Iris pigment epithelial cell (primary cell): ENCODE measurements around the gene ZNF775.

Experiments used
- DNase-seq: peaks from one replicate; pipeline ENCODE4 v3.0.0-alpha.2; 2011; ENCODE audit warnings: low read depth

Gene ZNF775

DNA sequence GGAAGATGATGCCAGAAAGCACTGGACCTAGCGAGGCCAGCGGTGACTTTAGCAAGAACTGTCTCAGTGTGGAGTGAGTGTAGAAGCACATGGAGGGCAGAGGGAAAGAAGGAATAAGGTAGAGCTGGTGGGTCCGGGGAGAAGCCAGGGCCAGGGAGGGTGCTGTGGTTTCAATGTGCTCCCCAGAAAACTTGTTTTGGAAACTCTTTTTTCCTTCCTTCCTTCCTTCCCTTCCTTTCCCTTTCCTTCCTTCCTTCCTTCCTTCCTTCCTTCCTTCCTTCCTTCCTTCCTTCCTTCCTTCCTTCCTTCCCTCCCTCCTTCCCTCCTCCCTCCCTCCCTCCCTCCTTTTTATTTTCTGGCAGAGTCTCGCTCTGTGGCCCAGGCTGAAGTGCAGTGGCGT is 32.2 kb upstream of the ZNF775 start:
- DNase-seq, result no peak

DNA sequence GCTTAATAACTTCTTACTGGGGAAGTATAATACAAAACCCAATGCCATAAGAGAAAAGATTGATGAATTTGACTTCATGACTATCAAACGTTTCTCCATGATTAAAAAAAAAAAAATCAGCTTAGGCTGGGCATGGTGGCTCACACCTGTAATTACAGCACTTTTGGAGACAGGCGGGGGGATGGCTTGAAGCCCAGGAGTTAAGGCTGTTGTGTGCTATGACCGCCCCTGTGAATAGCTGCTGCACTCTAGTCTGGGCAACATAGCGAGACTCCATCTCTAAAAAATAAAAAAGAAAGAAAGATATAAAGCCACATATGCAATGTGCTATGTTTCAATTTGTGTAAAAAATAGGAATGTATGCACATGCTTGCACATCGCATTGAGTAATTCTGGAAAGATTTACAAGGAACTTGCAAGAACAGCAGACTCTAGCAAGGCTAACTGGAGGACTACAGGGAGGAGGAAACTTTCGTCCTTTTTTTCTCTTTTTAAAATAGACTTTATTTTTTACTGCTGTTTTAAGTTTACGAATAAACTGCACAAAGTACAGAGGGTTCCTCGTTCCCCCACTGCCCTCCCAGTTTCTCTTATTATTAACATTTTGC is 27.4 kb upstream of the ZNF775 start:
- peak; percentile 25 for DNase-seq

DNA sequence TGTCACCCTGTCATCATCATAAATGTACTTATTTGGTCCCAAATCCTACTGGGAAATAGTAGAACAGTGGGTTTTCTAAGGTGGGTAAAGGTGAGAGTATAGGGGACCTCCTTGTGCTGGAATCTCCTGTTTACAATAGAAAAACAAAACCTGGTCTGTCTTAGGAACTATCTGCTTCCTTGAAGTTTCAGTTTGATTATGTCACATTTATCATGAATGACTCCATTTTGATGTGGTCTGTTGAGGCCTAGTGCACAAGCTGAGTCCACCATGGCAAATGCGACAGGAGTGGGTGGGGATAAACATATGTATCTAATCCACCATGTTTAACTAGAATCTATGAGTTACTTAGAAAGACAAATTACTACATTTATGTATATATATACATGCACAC is 23.5 kb upstream of the ZNF775 start:
- DNase-seq, result no peak

DNA sequence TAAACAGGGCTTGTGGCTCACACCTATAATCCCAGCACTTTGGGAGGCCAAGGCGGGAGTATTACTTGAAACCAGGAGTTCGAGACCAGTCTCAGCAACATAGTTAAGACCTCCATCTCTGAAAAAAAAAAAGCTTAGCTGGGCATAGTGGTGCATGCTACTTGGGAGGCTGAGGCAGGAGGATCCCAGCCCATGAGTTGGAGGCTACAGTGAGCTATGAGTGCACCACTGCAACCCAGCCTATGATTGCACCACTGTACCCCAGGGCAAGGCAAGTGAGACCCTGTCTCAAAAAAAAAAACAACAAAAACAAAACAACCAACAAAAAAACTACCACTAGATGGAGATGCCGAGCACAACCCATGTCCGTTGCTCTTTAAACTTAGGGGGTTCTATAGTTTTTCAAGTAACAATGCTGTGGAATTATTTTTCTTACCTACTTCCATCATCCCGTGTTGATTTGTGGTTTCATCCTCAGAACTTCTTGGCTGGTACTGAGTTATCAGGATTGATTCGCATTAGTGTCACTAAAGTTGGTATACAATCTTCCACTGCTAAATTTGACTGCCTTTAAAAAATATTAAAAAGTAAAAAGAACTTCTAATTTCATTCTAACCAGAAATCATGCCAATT is 22.7 kb upstream of the ZNF775 start:
- DNase-seq, result peak; percentile 24

DNA sequence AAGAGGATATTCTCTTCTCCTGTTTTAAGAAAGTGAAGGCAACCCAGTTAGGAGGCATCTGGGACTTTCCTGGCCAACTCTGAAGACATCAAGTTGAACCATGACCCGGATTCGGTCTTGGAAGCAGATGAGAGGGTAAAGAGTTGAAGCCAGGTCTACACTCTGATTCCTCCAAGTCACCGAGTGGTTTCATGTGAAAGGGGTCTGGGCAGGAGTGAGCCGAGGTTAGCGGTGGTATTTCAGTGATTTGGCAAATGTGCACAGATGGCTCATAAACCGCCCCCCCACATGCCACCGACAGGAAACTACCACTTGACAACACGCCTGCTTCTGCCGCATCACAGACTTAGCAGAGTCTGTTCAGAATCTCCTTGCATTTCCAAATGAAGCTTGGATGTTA is 21.9 kb upstream of the ZNF775 start:
- DNase-seq, result no peak

DNA sequence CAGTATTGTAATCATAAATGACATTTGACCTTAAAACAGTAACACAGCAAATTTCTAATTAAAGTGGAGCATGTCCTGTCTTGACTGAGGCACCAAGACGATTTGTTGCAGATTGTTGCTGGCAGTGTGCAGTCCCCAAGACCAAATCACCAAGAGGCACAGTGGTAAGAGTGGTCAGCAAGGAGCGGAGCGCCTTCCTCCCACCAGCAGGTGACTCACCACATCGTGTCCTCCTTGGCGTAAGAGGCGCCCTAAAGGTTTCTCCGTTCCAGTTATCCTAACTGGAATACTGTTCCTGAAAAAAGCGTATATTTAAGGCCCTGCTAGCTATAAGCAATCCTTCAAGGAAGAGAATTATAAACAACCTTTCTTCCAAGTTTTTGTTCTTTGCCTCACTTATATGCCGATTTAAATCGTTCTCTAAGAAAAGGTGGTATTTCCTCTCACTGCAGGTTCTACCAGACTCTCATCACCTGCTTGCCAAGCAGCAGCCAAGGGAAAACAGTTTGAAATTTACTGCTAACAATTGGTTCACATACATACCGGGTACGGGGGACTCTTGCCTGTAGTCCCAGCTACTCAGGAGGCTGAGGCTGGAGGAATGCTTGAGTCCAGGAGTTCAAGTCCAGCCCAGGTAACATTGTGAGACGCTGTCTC is 21.2 kb upstream of the ZNF775 start:
- DNase-seq, result no peak

DNA sequence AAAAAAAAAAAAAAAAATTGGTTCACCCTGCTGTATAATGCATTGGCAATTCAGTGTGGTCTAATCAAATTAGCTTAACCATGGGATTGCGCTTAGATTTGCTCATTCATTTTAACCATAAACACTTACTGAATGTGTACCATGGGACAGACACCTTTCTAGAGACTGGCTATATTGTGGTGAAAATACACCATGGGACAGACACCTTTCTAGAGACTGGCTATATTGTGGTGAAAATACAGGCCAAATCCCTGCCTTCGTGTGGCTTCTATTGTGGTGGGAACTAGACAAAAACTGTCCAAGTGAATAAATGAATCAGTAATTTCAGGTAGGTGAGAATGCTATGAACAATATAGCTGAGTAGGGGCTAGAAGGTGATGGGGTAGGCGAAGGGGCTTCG is 20.7 kb upstream of the ZNF775 start:
- no peak for DNase-seq

DNA sequence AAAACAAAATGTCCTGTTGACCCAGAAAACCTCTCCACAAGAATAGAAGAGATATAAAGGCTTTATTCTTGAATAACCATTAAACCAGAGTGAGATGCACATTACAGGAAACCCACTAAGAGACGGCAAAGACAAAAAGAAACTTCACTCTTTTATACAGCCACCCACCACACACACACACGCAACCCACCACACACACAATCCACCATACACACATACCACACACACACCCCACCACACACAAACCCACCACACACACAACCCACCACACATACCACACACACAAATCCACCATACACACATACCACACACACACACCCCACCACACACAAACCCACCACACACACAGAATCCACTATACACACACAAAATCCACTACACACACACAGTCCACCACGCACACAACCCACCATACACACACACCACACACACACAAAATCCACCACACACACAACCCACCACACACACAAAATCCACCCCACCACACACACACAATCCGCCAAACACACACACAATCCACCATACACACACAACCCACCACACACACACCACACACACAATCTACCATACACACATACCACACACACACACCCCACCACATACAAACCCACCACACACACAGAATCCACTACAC is 20.0 kb upstream of the ZNF775 start:
- DNase-seq, result no peak

DNA sequence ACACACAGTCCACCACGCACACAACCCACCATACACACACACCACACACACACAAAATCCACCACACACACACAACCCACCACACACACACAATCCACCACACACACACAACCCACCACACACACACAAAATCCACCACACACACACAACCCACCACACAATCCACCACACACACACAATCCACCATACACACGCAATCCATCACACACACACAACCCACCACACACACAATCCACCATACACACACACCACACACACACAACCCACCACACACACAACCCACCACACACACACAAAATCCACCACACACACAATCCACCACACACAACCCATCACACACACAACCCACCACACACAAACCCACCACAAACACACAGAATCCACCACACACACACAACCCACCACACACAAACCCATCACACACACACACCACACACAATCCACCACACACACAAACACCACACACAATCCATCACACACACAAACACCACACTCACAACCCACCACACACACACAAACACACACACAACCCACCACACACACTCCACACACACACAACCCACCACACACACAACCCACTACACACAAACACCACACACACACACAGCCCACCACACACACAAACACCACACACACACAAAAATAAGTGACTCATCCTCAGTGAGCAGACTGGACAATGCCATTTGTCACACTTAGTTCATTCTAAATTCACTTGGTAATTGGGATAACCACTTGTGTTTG is 19.3 kb upstream of the ZNF775 start:
- DNase-seq, result no peak

DNA sequence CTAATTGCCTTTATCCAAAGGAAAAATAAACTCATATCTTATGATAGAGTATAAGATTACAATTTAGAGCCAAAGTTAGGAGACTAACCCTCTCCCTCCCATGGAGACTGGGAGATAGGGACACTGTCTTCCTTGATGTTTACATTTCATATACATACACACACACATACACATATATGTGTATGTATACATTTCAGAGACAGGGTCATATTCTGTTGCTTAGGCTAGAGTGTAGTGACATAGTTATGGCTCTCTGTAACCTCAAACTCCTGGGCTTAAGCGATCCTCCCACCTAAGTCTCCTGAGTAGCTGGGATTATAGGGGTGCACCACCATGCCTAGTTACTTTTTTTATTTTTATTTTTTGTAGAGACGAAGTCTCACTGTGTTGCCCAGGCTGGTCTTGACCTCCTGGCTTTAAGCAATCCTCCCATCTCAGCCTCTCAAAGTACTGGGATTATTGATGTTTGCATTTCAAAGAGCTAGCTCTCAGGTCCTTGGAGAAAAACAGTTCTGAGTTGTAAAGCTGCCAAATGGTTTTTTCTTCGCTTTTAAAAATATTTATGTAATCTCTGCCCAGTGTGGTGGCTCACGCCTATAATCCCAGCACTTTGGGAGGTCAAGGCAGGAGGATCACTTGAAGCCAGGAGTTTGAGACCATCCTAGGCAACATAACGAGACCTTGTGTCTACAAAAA is 18.6 kb upstream of the ZNF775 start:
- no peak for DNase-seq

DNA sequence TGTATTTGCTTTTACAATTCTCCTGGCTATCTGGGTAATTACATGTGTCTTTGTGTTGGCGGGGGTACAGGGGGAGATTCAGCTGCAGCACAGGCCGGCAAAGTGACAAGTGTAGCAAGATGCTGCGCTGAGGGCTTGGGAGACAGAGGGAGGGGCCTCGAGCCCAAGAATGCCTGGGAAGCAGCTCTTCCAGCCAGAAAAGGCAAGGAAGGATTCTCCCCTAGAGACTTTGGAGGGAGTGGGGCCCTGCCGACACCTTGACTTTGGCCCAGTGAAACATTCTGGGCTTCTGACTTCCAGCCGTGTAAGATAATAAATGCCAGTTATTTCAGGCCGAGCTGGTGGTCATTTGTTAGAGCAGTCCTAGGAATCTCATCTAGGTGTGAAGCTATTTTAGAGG is 17.7 kb upstream of the ZNF775 start:
- DNase-seq, result no peak

DNA sequence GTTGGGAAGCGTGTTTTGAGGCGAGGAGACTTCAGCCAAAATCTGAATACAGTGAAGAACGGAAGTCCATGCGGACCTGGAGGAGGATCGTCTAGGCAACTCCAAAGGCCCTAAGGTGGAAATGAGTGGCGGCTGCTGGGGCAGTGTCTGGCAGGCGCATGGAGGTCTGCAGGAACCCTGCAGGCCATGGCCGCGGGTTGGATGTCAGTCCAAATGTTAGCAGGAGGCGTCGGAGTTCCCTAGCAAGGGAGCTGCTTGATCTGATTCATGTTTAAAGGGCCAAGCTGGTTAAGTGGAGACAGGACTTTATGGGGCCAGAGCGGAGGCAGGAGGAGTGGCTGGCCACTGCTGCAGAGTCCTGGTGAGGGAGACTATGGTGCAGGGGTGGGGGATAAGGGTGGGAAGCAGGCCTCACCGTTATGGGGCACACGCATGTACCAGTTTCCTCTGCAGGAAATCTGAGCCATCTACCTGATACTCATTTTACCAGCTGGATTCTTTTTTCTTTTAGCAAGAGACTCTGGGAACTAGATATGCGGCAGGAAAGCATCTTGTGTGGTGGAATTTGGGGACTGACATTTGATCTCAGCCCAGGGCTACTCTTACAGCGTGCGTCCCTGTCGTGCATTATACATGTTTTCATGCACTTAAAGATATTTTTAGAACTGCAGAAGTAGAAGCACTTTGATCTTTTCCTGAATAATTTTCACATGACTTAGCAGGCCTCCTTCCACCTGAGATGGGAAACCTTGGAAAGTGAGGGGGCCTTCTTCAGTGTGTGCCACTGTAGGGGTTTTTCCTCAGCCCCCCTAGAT is 17.1 kb upstream of the ZNF775 start:
- DNase-seq, result no peak

DNA sequence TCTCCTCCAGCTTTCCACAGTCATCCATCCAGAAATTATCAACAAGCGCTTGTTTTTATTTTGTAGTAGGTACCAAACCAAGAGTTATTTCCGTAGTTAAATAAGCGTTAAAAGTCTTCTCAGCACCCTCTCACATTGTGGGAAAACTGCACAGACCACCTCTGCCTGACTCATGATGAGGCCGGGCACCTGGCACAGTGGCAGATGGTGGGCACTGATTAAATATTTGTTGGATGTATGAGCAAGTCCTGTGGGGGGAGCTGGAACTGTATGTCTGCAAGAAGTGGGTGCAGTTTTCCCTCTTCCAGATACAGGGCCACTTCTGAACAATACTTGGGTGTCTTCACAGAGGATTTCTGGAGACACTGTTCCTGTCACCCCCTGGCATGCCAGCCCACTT is 15.8 kb upstream of the ZNF775 start:
- DNase-seq, result no peak

DNA sequence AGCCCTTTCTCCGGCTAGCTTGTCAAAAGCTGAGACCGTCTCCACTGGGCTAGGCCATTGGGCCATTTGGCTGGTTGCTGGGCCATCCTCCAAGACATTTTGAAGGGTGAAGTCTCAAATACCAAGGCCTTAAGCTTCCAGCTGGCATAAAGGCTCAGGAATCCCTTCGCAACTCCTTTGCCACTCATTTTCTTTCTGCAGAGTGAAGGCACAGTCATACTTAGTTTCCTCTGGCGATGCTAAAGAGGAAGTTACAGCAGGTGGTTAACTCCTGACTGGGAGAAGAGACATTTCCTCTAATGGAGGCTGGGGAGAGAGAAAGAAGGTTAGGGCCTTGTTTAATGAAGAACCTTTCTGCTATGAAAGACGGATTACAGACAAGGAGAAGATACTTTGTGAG is 15.3 kb upstream of the ZNF775 start:
- no peak for DNase-seq

DNA sequence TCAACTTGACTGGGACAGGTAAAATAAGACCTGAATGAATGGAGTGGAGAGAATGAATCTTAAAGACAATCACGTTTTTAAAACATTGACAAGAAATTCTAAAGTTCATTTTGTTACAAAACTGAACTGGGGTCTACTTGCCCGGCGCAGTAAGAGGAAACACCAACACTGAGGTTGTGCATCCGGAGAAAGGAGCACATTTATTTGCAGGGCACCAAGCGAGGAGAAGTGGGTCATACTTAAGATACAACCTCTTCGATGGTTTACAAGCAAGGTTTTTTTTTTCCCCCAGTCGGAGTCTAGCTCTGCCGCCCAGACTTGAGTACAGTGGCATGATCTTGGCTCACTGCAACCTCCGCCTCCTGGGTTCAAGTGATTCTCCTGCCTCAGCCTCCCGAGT is 13.9 kb upstream of the ZNF775 start:
- no peak for DNase-seq

DNA sequence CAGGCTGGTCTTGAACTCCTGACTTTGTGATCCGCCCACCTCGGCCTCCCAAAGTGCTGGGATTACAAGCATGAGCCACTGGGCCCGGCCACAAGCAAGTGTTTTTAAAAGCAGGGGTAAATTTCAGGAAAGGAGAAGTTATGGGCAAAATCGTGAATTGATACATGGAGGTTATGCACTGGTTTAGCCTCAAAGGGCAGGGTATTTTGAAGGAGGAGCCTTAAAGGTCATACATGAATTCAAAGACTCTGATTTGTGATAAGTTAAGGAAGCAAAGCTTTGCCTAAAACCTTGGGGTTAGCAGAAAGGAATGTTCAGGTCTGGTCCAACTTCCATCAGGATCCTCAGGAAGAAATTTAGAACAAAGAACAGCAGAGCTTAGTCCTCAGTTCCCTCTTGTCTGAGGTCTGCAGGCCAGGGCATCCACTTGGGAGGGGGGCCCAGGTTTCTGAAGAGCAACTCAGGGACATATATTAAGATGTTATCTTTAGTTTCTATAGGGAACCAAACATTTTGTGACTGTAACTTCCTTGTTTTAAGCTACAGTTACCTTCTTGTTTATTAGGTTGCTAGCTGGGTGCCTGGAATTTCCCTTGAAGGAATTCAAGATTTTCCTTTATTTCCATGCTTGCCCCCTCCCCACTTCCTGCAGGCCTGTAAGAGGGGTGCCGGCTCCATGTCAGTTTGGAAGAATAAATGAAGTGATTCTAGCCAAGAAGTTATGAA is 13.3 kb upstream of the ZNF775 start:
- DNase-seq, result no peak

DNA sequence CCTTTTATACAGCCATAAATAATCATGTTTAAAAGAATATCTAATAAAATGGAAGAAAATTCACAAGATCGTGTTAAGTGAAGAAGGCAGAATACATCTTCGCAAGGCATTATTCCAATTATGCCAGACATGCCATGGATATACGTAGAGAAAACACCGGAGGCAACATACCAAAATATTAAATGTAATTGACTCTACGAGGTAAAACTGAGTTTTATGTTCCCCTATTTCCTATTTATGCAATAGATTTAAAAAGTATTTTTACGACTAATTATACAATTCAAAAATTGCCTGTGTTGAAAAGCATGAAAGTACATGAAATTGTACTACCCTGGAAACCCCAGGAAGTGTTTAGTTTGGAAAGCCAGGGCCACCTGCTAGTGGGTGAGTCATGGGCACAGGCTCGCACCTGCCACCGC is 11.4 kb upstream of the ZNF775 start:
- peak; percentile 31 for DNase-seq

DNA sequence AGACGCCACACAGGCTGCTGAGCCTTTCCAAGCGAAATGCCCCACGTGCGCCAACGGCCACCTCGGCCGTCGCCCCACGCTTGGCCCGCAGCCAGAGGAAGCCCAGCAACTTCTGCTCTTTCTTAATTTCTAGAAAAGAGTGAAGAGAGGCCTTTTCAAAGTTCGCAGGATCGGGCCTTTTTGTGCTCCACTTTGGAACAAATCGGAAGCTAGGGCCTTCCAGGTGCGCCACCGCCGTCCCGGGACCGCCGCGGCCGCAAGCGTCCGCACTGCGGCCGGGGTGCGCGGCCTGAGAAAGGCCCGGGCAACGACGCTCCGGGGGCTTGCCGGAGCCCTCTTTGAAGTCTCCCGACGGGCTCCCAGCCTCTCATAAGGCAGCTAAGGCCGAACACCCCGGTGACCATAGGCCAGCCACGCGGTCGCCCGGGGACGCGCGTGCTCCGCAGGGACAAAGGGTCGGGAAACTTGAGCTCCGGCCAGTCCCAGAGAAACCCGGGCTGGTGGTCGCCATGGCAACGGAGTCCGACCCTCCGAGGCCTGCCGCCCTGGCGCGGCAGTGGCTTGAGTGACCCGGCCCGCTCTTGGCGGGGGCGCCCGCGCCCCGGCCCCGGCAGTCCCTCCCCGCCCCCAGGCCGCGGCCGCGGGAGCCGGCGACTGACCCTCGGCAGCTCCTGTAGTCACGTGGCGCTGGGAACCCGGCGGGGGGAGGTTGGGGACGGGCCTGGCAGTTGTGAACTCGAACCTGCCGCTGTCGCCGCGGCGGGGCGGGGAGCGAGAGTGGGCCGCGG is 10.8 kb upstream of the ZNF775 start, which contains the start of gene REPIN1:
REPIN1 (plus strand) TSS at position 727 of the 788 bp plus-strand sequence. CDS start 890 bp downstream, outside the sequence.
- DNase-seq, result peak; percentile 72
